ENCODE results near the gene CHN1.

Gene CHN1

GRCh38 chr2:174753038-174753633, 252.0 kb downstream of the CHN1 start:
- peak; percentile 38 for DNase-seq (ENCODE audit: low read depth)
- TF ChIP-seq CTCF (IDR thresholded peaks at IDR 0.05; ENCODE audit: low read depth, low read length, missing control alignments): no peak
- H3K4me3 ChIP-seq (ENCODE audit: low read depth, low read length): no peak overlapping the region

- TF ChIP-seq CTCF (IDR thresholded peaks at IDR 0.05; ENCODE audit: low read depth, low read length, missing control alignments): no peak
- DNase-seq (ENCODE audit: low read depth): peak; percentile 48
- no peak overlapping the region for H3K4me3 ChIP-seq (ENCODE audit: low read depth, low read length)
These were observed 252.7 kb downstream of the CHN1 start for GRCh38 chr2:174752403-174753037.

GRCh38 chr2:174750923-174751441, 254.2 kb downstream of the CHN1 start:
- no peak overlapping the region for H3K4me3 ChIP-seq (ENCODE audit: low read depth, low read length)
- peak; percentile 30 for DNase-seq (ENCODE audit: low read depth)
- TF ChIP-seq CTCF (IDR thresholded peaks at IDR 0.05; ENCODE audit: low read depth, low read length, missing control alignments): peak; percentile 16

- no peak for TF ChIP-seq CTCF (IDR thresholded peaks at IDR 0.05; ENCODE audit: low read depth, low read length, missing control alignments)
- no peak for DNase-seq (ENCODE audit: low read depth)
- no peak overlapping the region for H3K4me3 ChIP-seq (ENCODE audit: low read depth, low read length)
These were observed 255.4 kb downstream of the CHN1 start for GRCh38 chr2:174749793-174750192.

GRCh38 chr2:174748948-174749347, 256.2 kb downstream of the CHN1 start:
- DNase-seq (ENCODE audit: low read depth): no peak
- no peak overlapping the region for H3K4me3 ChIP-seq (ENCODE audit: low read depth, low read length)
- peak; percentile 77 for TF ChIP-seq CTCF (IDR thresholded peaks at IDR 0.05; ENCODE audit: low read depth, low read length, missing control alignments)
